IPS DF 6.9 (cell line): ENCODE results near the gene SUCLG2.

Experiments
- DNase-seq: peaks from one replicate; pipeline ENCODE4 v3.0.0-alpha.2; 2013; ENCODE audit warnings: low read depth, low spot score
- H3K27ac ChIP-seq: one replicate; pipeline ENCODE4 v1.5.1; 2013; ENCODE audit warnings: low read length, control low read depth
- H3K27me3 ChIP-seq: 2 replicates; pipeline ENCODE4 v1.6.1; 2013; ENCODE audit warnings: mild to moderate bottlenecking, low read length; ENCODE audit not compliant: control insufficient read depth, insufficient read depth
- H3K36me3 ChIP-seq: 2 replicates; pipeline ENCODE4 v1.6.1; 2013; ENCODE audit warnings: low read length; ENCODE audit not compliant: control insufficient read depth, insufficient read depth
- H3K4me1 ChIP-seq: 2 replicates; pipeline ENCODE4 v1.6.1; 2013; ENCODE audit warnings: low read length; ENCODE audit not compliant: control insufficient read depth, insufficient read depth
- H3K4me3 ChIP-seq: 2 replicates; pipeline ENCODE4 v1.5.1; 2013; ENCODE audit warnings: mild to moderate bottlenecking, low read length
- H3K9me3 ChIP-seq: 2 replicates; pipeline ENCODE4 v1.6.1; 2013; ENCODE audit warnings: low read length, inconsistent platforms; ENCODE audit not compliant: control insufficient read depth, insufficient read depth
- WGBS: extraction: QIAGEN DNeasy Blood & Tissue Kit; methylation state at CpG from one replicate; pipeline ENCODE4 v1.1.7; 2013; ENCODE audit warnings: mixed read lengths, missing lambda C conversion rate; ENCODE audit not compliant: insufficient read length, insufficient coverage; 5-methylcytosine and 5-hydroxymethylcytosine counted together

The SUCLG2 gene

DNA sequence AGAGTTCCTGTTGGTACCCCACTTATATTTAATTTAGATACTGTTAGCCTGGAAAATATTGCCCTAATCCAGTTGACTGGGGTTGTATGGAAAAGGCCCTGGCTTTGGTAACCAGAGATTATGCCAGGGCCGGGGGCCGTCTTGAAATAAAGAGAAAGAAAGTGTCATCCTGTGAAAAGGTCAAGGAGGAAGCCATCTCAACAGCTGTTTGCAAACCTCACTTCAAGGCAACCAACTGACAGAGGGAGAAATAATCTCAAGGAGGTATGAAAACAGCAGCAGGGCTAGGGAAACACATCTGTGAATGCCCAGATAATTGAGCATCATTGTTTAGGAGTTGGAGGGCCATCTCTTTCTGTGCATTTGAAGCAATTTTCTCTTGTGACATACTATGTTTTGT lies 190.8 kb downstream of the SUCLG2 start:
- Histone ChIP-seq H3K4me1 (no peaks in the 10 kb centered on the region), H3K9me3 (no peaks in the 10 kb centered on the region), H3K4me3 (no peak overlapping the region), H3K27ac (no peak overlapping the region), H3K36me3 (no peaks in the 10 kb centered on the region), H3K27me3 (no peaks in the 10 kb centered on the region)
- no CpG with 5 or more reads among the region's 2 CpGs for WGBS
- no peak for DNase-seq

DNA sequence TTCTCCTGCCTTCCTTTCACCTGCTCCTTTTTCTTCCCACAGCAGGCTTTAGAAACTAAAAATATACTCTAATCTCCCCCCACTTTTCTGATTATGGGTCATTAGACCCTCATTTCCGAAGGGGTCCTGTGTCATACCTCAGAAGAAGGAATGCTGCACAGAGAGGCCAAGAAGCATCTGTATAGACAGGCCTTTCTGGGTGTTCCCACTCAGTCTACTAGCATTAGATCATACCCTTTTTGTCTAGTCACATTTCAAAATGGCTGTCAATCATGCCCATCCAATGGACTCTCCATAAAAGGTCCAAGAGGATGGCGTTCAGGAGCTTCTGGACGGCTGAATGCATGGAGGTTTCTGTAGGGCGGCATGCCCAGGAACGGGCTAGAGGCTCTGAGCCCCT lies 192.2 kb downstream of the SUCLG2 start:
- no CpG with 5 or more reads among the region's 5 CpGs for WGBS
- Histone ChIP-seq H3K4me1 (no peaks in the 10 kb centered on the region), H3K9me3 (no peaks in the 10 kb centered on the region), H3K27me3 (no peaks in the 10 kb centered on the region), H3K27ac (no peak overlapping the region), H3K4me3 (no peak overlapping the region), H3K36me3 (no peaks in the 10 kb centered on the region)
- DNase-seq = no peak

DNA sequence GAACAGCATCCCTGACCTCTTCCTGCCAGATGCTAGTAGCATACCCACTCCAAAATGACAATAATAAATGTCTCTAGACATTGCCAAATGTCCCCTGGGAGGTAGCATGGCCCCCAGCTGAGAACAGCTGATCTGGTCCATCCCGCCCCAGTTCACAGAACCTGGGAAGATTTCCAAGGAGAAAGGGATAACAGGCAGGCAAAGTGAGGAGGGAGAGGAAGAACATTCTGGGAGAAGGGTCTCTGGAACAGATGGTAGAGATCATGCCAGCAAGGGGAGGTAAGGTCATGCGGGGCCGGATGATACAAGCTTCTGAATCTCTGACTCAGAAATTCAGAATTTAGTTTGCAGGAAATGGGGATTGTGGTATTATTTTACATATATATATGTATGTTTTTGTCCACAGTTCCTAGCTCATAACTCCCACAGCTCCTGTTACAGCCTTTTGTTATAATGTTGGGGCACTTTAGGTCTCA lies 192.7 kb downstream of the SUCLG2 start:
- DNase-seq = no peak
- no peaks in the 10 kb centered on the region for H3K27me3 ChIP-seq
- H3K4me3 ChIP-seq = no peak overlapping the region
- no peaks in the 10 kb centered on the region for H3K4me1 ChIP-seq
- H3K9me3 ChIP-seq = no peaks in the 10 kb centered on the region
- no peak overlapping the region for H3K27ac ChIP-seq
- no CpG with 5 or more reads among the region's 3 CpGs for WGBS
- H3K36me3 ChIP-seq = no peaks in the 10 kb centered on the region

DNA sequence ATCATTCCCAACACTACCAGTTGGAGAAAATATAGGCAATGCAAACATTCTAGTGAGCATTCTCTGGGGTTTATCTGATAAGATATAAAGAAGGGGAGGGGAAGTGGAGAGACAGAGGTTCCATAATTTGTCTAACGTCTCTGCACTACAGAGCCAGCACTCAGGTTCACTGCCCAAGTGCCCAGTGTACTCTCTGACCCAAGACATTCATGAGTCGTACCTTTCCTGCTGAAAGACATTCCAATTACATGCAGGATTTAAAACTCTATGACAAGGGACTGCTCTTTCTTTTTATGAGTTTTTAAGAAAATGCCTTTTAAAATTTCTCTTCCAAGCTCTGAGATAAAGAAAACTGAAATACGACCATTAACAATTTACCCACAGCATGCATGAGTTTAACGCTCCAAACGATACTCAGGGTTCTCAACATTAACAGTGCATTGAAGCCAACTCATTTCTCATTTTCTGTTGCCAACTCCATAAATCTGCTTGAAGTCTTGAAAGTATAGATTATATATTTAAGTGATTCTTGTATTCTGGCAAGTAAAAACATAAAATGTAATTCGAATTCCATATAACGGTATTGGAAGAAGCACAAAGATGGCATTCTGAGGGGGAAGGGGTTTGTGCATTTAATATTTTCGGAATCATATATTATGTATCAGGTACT lies 193.4 kb downstream of the SUCLG2 start:
- no CpG with 5 or more reads among the region's 8 CpGs for WGBS
- no peaks in the 10 kb centered on the region for H3K4me1 ChIP-seq
- no peaks in the 10 kb centered on the region for H3K9me3 ChIP-seq
- H3K36me3 ChIP-seq = no peaks in the 10 kb centered on the region
- no peak overlapping the region for H3K4me3 ChIP-seq
- DNase-seq = no peak
- no peak overlapping the region for H3K27ac ChIP-seq
- no peaks in the 10 kb centered on the region for H3K27me3 ChIP-seq

DNA sequence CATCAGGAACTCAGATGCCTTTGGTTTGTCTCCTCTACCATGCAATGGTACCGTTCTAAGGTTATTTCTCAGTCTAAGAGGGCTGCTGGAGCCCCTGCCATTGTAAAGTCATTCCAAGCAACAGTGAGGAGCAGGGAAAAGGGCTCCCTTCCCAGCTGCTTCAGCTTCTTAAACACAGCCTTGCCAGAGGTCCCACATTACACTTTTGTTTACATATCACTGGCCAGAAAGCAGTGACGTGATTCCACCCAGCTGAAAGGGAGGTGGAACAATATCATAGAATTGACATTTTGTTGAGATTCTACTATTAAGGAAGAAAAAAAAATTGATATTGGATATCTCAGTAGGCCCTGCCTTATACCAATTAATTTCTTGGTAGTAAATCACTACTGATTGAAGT lies 194.6 kb downstream of the SUCLG2 start:
- WGBS = no CpG with 5 or more reads among the region's 2 CpGs
- no peak overlapping the region for H3K4me3 ChIP-seq
- H3K36me3 ChIP-seq = no peaks in the 10 kb centered on the region
- H3K9me3 ChIP-seq = no peaks in the 10 kb centered on the region
- no peaks in the 10 kb centered on the region for H3K27me3 ChIP-seq
- no peak overlapping the region for H3K27ac ChIP-seq
- no peak for DNase-seq
- H3K4me1 ChIP-seq = no peaks in the 10 kb centered on the region

DNA sequence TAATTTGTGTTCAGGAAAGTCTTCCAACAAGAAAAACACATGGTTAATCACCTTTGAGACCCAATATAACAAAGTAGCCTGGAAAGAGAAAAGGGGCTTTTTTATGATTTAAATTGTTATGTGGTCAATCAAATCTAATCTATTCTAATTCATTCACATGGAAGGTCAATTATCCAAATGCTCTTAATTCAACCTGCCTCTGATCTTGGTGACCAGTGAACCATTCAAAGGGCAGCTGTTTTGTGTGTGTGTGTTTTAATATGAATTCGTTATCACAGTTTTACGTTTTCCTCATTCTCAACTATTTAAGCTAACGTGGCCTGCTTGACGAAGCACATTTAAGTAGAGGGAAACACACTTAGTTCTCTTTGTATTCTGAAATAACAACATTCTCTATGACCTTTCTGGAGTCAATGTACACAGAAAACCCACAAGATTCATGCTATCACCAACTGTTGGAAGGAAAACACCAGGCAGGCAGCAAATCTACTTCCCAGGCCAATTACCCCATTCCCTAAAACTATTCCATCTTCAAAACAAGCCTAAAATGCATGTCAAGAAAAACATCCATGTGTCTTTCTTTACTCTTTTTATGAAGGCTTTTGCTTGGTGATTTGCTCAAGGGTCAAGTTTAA lies 195.4 kb downstream of the SUCLG2 start:
- no peaks in the 10 kb centered on the region for H3K27me3 ChIP-seq
- H3K4me3 ChIP-seq = no peak overlapping the region
- no peak overlapping the region for H3K27ac ChIP-seq
- no peak for DNase-seq
- WGBS = no CpG with 5 or more reads among the region's 4 CpGs
- no peaks in the 10 kb centered on the region for H3K4me1 ChIP-seq
- H3K36me3 ChIP-seq = no peaks in the 10 kb centered on the region
- H3K9me3 ChIP-seq = no peaks in the 10 kb centered on the region

DNA sequence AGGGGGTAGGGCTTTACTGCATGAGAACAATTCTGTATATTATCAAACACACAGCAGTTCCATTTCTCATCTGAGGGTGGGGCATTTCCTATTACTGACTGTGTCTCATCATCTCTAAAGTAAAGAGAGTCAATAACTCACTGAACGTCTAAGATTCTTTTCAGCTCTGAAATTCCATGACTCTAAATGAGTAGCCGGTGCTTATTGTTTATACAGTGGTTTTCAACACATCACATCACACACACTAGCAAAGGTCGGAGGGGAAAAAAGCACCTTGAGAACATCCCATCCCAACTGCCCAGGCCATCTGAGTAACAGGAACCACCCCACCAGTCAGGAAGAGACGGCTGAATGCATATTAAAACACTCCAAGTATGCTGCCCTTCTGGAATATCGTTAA lies 196.0 kb downstream of the SUCLG2 start:
- no peaks in the 10 kb centered on the region for H3K36me3 ChIP-seq
- DNase-seq = no peak
- H3K9me3 ChIP-seq = no peaks in the 10 kb centered on the region
- H3K4me1 ChIP-seq = no peaks in the 10 kb centered on the region
- H3K27me3 ChIP-seq = no peaks in the 10 kb centered on the region
- H3K27ac ChIP-seq = no peak overlapping the region
- H3K4me3 ChIP-seq = no peak overlapping the region
- no CpG with 5 or more reads among the region's 5 CpGs for WGBS

DNA sequence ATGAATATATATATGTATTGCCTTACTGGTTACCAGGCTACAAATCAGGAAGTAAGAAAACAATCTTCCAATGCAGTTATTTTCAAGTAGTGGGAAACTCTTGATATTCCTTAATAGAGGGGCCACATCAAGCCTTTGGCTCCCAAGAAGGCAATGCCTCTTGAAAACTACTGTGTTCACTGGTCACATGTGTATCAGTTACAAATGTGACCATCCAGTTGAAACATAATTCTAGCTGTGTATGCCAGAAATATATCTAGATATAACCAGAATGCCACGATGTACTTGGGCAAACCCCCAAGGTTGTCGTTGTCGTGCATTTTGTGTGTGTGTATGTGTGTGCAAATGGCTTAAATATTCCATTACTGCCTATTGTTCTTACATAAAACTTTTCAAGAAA lies 200.8 kb downstream of the SUCLG2 start:
- H3K4me1 ChIP-seq = no peaks in the 10 kb centered on the region
- no peaks in the 10 kb centered on the region for H3K36me3 ChIP-seq
- H3K27me3 ChIP-seq = no peaks in the 10 kb centered on the region
- no peaks in the 10 kb centered on the region for H3K9me3 ChIP-seq
- no CpG with 5 or more reads among the region's 3 CpGs for WGBS
- no peak overlapping the region for H3K27ac ChIP-seq
- H3K4me3 ChIP-seq = no peak overlapping the region
- DNase-seq = no peak

DNA sequence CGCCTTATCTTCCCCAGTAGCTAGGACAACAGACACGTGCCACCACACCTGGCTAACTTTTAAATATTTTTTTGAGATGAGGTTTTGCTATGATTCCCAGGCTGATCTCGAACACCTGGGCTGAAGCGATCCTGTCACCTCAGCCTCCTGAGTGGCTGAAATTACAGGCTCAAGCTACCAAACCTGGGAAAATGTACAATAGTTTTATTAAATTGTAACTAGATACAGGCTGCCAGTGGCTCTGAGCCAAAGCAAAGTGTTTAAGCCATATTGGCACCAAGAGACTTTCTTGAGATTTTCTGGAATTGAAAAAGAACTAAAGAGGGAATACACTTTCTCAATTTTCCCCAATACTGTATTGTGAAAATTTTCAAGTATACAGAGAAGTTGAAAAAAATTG lies 204.3 kb downstream of the SUCLG2 start:
- Histone ChIP-seq H3K4me1 (no peaks in the 10 kb centered on the region), H3K27me3 (no peaks in the 10 kb centered on the region), H3K36me3 (no peaks in the 10 kb centered on the region), H3K4me3 (no peak overlapping the region), H3K27ac (no peak overlapping the region), H3K9me3 (no peaks in the 10 kb centered on the region)
- DNase-seq = no peak
- no CpG with 5 or more reads among the region's 4 CpGs for WGBS

DNA sequence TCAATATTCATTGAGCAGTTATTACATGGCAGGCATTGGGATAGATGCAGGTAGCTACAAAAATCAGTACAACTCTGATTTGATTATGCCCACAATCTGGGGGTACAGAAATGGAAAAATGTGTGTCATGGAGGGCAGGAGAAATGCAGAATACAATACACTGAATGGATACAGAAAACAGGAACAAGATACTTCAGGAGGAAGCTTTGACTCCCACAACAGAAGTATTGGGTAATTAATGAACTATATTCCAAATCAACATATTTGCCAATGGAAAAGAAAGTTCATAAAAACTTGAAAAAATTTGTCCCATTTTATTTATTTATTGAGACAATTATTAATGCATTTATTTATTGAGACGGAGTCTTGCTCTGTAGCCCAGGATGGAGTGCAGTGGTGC lies 207.0 kb downstream of the SUCLG2 start:
- Histone ChIP-seq H3K27ac (no peak overlapping the region), H3K4me3 (no peak overlapping the region), H3K36me3 (no peaks in the 10 kb centered on the region), H3K27me3 (no peaks in the 10 kb centered on the region), H3K4me1 (no peaks in the 10 kb centered on the region), H3K9me3 (no peaks in the 10 kb centered on the region)
- no peak for DNase-seq
- no CpG with 5 or more reads among the region's 1 CpG for WGBS

DNA sequence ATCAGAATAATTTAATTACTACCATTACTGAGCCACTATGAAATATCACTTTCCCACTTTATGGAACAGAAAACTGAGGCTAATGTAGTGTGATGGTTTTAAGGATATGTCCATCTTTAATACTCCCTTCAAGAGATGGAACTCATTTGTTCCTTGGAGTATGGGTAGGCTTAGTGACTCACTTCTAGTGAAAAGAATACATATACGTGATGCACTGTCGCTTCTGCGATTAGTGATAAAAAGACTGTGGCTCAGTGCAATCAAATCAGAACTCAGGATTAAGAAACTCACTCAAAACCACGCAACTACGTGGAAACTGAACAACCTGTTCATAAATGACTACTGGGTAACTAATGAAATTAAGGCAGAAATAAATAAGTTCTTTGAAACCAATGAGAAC lies 216.6 kb downstream of the SUCLG2 start:
- Histone ChIP-seq H3K27me3 (no peaks in the 10 kb centered on the region), H3K36me3 (no peaks in the 10 kb centered on the region), H3K4me1 (no peaks in the 10 kb centered on the region), H3K9me3 (no peaks in the 10 kb centered on the region), H3K4me3 (no peak overlapping the region), H3K27ac (no peak overlapping the region)
- no peak for DNase-seq
- no CpG with 5 or more reads among the region's 5 CpGs for WGBS
